ENCODE data around the gene LSM7. TPM values are rescaled to one million over a fixed set of nuclear protein-coding genes. Genes with fewer than 3 reads are reported as not detected.

Gene LSM7
- total and polyA plus RNA-seq, 2 experiments from 2014 or later, result 91.4 to 118 TPM

GRCh38 chr19:2359992-2360685 is 31.8 kb upstream of the LSM7 start, which contains the start of gene TMPRSS9:
TMPRSS9 (plus strand) TSS chr19:2360265; CDS start chr19:2389786, 29,521 bp downstream.
- WGBS, 2 experiments (ENCODE audit: low coverage in 1 of 2, low lambda C conversion rate in 2 of 2, missing lambda C conversion rate in 2 of 2), result 23 to 46% methylated on average over 22 to 43 of the region's 44 CpGs
- TF ChIP-seq EZH2phosphoT487 (IDR thresholded peaks at IDR 0.05; ENCODE audit: insufficient read depth, low read depth), result no peak
- TF ChIP-seq EZH2 (IDR thresholded peaks at IDR 0.05; ENCODE audit: insufficient read depth, poor library complexity, severe bottlenecking), result no peak

DNA sequence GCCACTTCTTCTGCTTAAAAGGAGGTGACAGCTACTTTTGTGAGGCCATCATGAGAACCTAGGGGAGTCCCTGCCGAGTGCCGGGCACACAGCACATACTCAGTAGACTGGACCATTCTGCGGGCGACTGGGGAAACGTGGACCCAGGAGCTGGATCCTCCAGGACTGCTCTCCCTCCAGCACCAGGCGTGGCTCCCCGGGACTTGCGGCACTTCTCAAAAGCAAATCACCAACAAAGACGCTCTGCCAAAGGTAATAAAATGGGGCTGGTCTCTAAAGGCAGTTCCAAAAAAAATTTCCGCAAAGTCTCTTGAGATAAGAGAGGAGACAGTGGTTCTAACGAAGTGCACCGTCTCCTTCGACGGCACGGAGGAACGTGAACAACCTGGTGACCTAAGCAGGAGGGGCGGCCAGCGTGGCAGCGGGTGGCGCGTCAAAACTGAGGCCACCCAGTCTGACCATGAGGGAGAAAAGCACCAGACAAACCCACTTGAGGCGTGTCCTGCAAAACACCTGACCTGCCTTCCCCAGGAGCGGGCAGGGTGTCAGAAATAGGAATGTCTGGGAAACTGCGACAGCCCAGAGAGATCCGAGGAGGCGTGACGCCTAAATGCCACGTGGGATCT is 30.3 kb upstream of the LSM7 start:
- TF ChIP-seq EZH2phosphoT487 (IDR thresholded peaks at IDR 0.05; ENCODE audit: insufficient read depth, low read depth) (no peak), EZH2 (IDR thresholded peaks at IDR 0.05; ENCODE audit: insufficient read depth, poor library complexity, severe bottlenecking) (no peak)
- Histone ChIP-seq H3K27me3 (replicated peaks; ENCODE audit: insufficient read depth) (peaks cover 6% of the 10 kb centered on the region; the same call in 1 of the 2 replicates), H3K9me3 (ENCODE audit: low read depth) (no peaks in the 10 kb centered on the region), H3K9me2 (ENCODE audit: insufficient read depth) (no peaks in the 10 kb centered on the region), H3K4me3 (no peak overlapping the region), H2AFZ (no peak overlapping the region), H4K20me1 (ENCODE audit: insufficient read depth) (no peaks in the 10 kb centered on the region), H3K4me1 (ENCODE audit: insufficient read depth) (no peaks in the 10 kb centered on the region), H3F3A (ENCODE audit: insufficient read depth) (no peaks in the 10 kb centered on the region; the same call in 1 of the 2 replicates), H3K4me2 (ENCODE audit: unreplicated experiment) (no peak overlapping the region), H3K9ac (no peak overlapping the region), H3K79me2 (ENCODE audit: insufficient read depth) (no peaks in the 10 kb centered on the region), H3K27ac (no peak overlapping the region), H3K36me3 (ENCODE audit: low read depth) (no peaks in the 10 kb centered on the region)
- in situ Hi-C loops (cut with MboI), result no loop called here
- 56 to 60% methylated on average over 28 of the region's 28 CpGs for WGBS, 2 experiments (ENCODE audit: low coverage in 1 of 2, low lambda C conversion rate in 2 of 2, missing lambda C conversion rate in 2 of 2)
- no peak for DNase-seq

More at GRCh38 chr19:2359992-2360685, 31.8 kb upstream of the LSM7 start, which contains the start of gene TMPRSS9:
- Histone ChIP-seq H3K36me3 (ENCODE audit: low read depth) (no peaks in the 10 kb centered on the region), H3F3A (ENCODE audit: insufficient read depth) (no peaks in the 10 kb centered on the region; the same call in 1 of the 2 replicates), H3K27ac (no peak within 1 kb of the TSS), H4K20me1 (ENCODE audit: insufficient read depth) (no peaks in the 10 kb centered on the region), H3K79me2 (ENCODE audit: insufficient read depth) (no peaks in the 10 kb centered on the region), H3K4me2 (ENCODE audit: unreplicated experiment) (no peak within 1 kb of the TSS), H2AFZ (no peak within 1 kb of the TSS), H3K9me3 (ENCODE audit: low read depth) (no peaks in the 10 kb centered on the region), H3K4me3 (no peak within 1 kb of the TSS), H3K27me3 (replicated peaks; ENCODE audit: insufficient read depth) (peaks cover 6% of the 10 kb centered on the region; the same call in 1 of the 2 replicates), H3K9me2 (ENCODE audit: insufficient read depth) (no peaks in the 10 kb centered on the region), H3K4me1 (ENCODE audit: insufficient read depth) (no peaks in the 10 kb centered on the region), H3K9ac (no peak within 1 kb of the TSS)
- in situ Hi-C loops (cut with MboI), result no loop called here
- DNase-seq, result no peak

GRCh38 chr19:2357279-2358206 is 29.2 kb upstream of the LSM7 start:
- no peaks in the 10 kb centered on the region for H3K4me1 ChIP-seq (ENCODE audit: insufficient read depth)
- in situ Hi-C loops (cut with MboI), result no loop called here
- no peaks in the 10 kb centered on the region for H3K36me3 ChIP-seq (ENCODE audit: low read depth)
- DNase-seq, result no peak
- no peak overlapping the region for H3K4me3 ChIP-seq
- TF ChIP-seq EZH2phosphoT487 (IDR thresholded peaks at IDR 0.05; ENCODE audit: insufficient read depth, low read depth), result no peak
- no peak for TF ChIP-seq EZH2 (IDR thresholded peaks at IDR 0.05; ENCODE audit: insufficient read depth, poor library complexity, severe bottlenecking)
- H4K20me1 ChIP-seq (ENCODE audit: insufficient read depth), result no peaks in the 10 kb centered on the region
- no peak overlapping the region for H3K27ac ChIP-seq
- no peak overlapping the region for H2AFZ ChIP-seq
- no peak overlapping the region for H3K4me2 ChIP-seq (ENCODE audit: unreplicated experiment)
- H3K79me2 ChIP-seq (ENCODE audit: insufficient read depth), result no peaks in the 10 kb centered on the region
- no peaks in the 10 kb centered on the region for H3K9me2 ChIP-seq (ENCODE audit: insufficient read depth)
- H3K9me3 ChIP-seq (ENCODE audit: low read depth), result no peaks in the 10 kb centered on the region
- no peak overlapping the region for H3K9ac ChIP-seq
- WGBS, 2 experiments (ENCODE audit: low coverage in 1 of 2, low lambda C conversion rate in 2 of 2, missing lambda C conversion rate in 2 of 2), result 96 to 97% methylated on average over 3 of the region's 3 CpGs
- peaks cover 6% of the 10 kb centered on the region; the same call in 1 of the 2 replicates for H3K27me3 ChIP-seq (replicated peaks; ENCODE audit: insufficient read depth)
- H3F3A ChIP-seq (ENCODE audit: insufficient read depth), result no peaks in the 10 kb centered on the region; the same call in 1 of the 2 replicates

All from GM23248 (cell line).